Left ventricle myocardium inferior (tissue), 1 donor: ENCODE measurements around the gene ZCWPW2. TPM values are rescaled to one million over a fixed set of nuclear protein-coding genes. Genes with fewer than 3 reads are reported as not detected.

Experiments
- DNase-seq: peaks from one replicate; pipeline ENCODE4 v3.0.0-alpha.2; 2020
- H3K27ac ChIP-seq: fragments of 200-600 bp; replicated peaks from 2 replicates; pipeline ENCODE4 v1.8.0; 2021
- H3K27me3 ChIP-seq: fragments of 200-600 bp; 2 replicates; pipeline ENCODE4 v1.8.0; 2021; ENCODE audit warnings: low read depth
- H3K36me3 ChIP-seq: fragments of 200-600 bp; 2 replicates; pipeline ENCODE4 v1.8.0; 2021
- H3K4me1 ChIP-seq: fragments of 200-600 bp; 2 replicates; pipeline ENCODE4 v1.8.0; 2021
- H3K4me3 ChIP-seq: fragments of 200-600 bp; 2 replicates; pipeline ENCODE4 v1.8.0; 2021; ENCODE audit warnings: mild to moderate bottlenecking, moderate library complexity
- H3K9me3 ChIP-seq: fragments of 200-600 bp; replicated peaks from 2 replicates; pipeline ENCODE4 v1.8.0; 2021
- CTCF ChIP-seq: fragments of 200-600 bp; IDR thresholded peaks from 2 replicates; pipeline ENCODE4 v1.8.0; 2021; ENCODE audit warnings: antibody characterized with exemption, mild to moderate bottlenecking, borderline replicate concordance
- intact Hi-C: fragments of 100-400 bp; cut with micrococcal nuclease; formaldehyde crosslinking; loops from one replicate; pipeline ENCODE4 v1.11.0; 2022
- total RNA-seq: library from RNA; stranded (reverse); fragmentation: NEBNext Ultra II Directional; extraction: Animal tissue kit (Norgen Biotek cat#: 25700); gene quantifications from one replicate; pipeline ENCODE4 v1.2.1, GENCODE V29; 2021
- donor health status: DM: no; HTN: yes; CAD: no; lungs with severe emphysema.

ZCWPW2 gene
- total RNA-seq, 1 donor from 2014 or later: 2.2 TPM

GRCh38 chr3:28315711-28316110 lies 32.8 kb upstream of the ZCWPW2 start:
- Histone ChIP-seq H3K9me3 (no peaks in the 10 kb centered on the region), H3K27me3 (no peaks in the 10 kb centered on the region), H3K27ac (no peak overlapping the region), H3K4me1 (no peaks in the 10 kb centered on the region), H3K36me3 (peaks cover 21% of the 10 kb centered on the region), H3K4me3 (no peak overlapping the region)
- no peak for DNase-seq
- TF ChIP-seq CTCF: no peak
- intact Hi-C loops: no loop called here

- Histone ChIP-seq H3K27ac (no peak overlapping the region), H3K9me3 (no peaks in the 10 kb centered on the region), H3K4me1 (no peaks in the 10 kb centered on the region), H3K36me3 (peaks cover 26% of the 10 kb centered on the region), H3K27me3 (no peaks in the 10 kb centered on the region), H3K4me3 (no peak overlapping the region)
- no peak for DNase-seq
- intact Hi-C loops: no loop called here
- TF ChIP-seq CTCF: no peak
These were observed 32.3 kb upstream of the ZCWPW2 start for GRCh38 chr3:28316226-28316625.

GRCh38 chr3:28317438-28318022 lies 31.0 kb upstream of the ZCWPW2 start:
- Histone ChIP-seq H3K36me3 (peaks cover 30% of the 10 kb centered on the region), H3K9me3 (no peaks in the 10 kb centered on the region), H3K4me3 (no peak overlapping the region), H3K4me1 (no peaks in the 10 kb centered on the region), H3K27ac (no peak overlapping the region), H3K27me3 (no peaks in the 10 kb centered on the region)
- intact Hi-C loops: no loop called here
- TF ChIP-seq CTCF: peak; percentile 62
- no peak for DNase-seq

GRCh38 chr3:28320981-28321380 lies 27.5 kb upstream of the ZCWPW2 start:
- H3K9me3 ChIP-seq: no peaks in the 10 kb centered on the region
- H3K27ac ChIP-seq: no peak overlapping the region
- H3K4me1 ChIP-seq: no peaks in the 10 kb centered on the region
- H3K27me3 ChIP-seq: no peaks in the 10 kb centered on the region
- DNase-seq: no peak
- intact Hi-C loops: no loop called here
- H3K36me3 ChIP-seq: peaks cover 61% of the 10 kb centered on the region
- TF ChIP-seq CTCF: no peak
- H3K4me3 ChIP-seq: no peak overlapping the region

- peaks cover 73% of the 10 kb centered on the region for H3K36me3 ChIP-seq
- intact Hi-C loops: no loop called here
These were observed 26.1 kb upstream of the ZCWPW2 start for GRCh38 chr3:28322464-28322863.

More at GRCh38 chr3:28322464-28322863, 26.1 kb upstream of the ZCWPW2 start:
- no peak for DNase-seq
- Histone ChIP-seq H3K4me1 (peaks cover 6% of the 10 kb centered on the region), H3K27me3 (no peaks in the 10 kb centered on the region), H3K9me3 (no peaks in the 10 kb centered on the region), H3K27ac (no peak overlapping the region), H3K4me3 (no peak overlapping the region)
- TF ChIP-seq CTCF: no peak
